ENCODE measurements around the gene ROR2. TPM values are rescaled to one million over a fixed set of nuclear protein-coding genes. Genes with fewer than 3 reads are reported as not detected.

The ROR2 gene
- polyA plus RNA-seq, 1 donor, result 17.1 TPM

DNA sequence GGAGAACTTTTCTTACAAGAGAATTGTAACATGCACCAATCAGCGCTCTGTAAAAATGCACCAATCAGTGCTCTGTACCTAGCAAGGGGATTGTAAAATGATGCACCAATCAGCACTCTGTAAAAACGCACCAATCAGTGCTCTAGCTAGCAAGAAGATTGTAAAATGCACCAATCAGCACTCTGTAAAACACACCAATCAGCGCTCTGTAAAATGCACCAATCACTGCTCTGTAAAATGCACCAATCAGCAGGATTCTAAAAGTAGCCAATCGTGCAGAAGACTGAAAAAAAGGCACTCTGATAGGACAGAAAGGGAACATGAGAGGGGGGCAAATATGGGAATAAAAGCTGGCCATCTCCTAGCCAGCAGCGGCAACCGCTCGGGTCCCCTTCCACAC lies 233.2 kb downstream of the ROR2 start:
- no peak for DNase-seq

DNA sequence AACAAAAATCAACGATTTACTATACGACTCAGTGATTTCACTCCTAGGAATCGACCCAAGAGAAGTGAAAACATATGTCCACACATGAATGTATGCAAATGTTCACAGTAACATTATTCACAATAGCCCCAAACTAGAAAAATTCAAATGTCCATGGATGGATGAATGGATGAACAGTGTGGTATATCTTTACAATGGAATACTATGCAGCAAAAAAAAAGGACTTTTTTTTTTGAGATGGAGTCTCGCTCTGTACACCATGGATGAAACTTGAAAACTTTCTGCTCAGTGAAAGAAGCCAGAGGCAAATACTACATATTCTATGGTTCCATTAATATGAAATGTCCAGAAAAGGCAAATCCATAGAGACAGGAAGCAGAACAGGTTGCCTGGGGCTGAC lies 233.8 kb downstream of the ROR2 start:
- DNase-seq, result no peak

DNA sequence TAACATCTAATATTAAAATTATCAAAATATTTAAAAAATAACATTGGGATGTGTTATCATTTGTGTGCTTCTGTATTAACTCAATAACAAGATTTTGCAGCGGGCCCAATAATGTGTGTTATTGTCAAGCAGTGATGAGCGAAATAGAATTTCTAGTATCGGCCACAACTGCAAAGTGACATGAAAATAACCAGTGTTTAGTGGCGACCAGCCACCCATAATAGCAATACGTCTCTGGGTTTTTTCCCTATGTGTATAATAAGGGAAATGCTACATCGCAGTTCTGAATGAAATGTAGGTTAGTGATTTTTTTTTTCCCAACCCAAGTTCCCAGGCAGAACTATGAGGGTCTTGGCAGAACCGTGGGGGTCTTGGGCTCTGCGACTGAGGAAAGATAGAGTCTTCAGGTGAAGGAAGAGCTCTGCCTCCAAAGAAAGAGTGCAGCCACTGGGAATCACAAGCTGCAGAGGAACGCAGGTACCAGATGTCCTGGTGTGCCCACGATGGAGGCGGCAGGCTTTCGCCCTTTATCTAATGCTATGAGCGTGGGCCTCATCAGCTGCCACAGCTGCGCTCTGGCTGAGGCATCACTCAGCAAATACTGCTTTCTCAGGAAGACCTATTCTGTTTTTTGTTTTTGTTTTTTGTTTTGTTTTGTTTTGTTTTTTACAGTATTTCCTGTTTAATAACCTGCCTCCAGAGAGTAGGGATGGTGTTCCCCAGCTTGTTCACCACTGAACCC lies 235.0 kb downstream of the ROR2 start:
- DNase-seq, result no peak

DNA sequence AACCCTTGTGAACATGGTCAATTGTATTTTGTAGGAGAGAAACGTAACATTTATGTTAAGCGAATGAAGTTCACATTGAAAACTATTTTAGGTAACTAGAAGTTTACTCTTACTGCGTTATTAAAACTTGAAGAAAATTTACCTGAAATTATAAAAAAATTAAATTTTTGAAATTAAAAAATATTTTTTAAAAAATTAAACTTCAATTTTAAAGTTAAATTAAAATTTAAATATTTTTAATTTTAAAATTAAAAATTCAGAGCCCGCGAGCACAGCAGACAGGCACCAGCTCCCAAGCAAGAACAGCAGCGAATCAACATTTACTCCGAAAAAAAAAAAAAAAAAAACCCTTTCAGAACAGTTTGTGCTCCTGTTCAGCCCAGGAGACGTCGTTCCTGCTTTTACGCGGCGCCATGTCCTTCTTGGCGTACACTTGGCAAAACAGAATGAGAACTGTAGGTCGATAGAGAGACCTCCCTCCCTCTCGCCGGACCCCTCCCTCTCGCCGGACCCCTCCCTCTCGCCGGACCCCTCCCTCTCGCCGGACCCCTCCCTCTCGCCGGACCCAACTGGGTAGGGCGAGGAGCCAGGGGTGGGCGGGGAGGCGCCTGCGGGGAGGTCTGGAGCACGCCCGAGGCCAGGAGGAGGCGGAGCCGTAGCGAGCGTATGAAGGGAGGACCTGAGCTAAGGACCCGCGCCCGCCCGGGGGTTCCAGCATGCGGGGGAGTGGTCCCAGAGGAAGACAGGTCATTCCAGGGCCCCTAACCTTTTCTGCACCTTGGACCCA lies 235.8 kb downstream of the ROR2 start:
- peak; percentile 47 for DNase-seq

DNA sequence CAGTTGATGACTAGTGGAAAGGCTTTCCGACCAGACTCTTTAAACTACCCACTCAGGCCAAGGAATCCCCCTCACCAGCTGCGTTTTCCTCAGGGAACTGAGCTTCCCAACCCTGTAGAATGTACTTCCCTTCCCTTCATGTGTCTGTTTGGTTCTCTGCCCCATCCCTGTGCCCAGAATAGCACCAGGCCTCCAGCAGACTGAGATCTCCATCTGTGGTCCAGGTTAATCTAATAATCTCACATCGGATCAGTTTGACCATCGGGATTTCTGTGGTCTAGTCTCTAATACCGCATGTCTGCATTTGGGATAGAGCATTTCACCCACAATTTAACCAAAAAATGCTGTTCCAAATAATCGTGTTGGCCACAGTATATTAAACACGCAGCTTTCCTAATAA lies 237.2 kb downstream of the ROR2 start:
- no peak for DNase-seq

DNA sequence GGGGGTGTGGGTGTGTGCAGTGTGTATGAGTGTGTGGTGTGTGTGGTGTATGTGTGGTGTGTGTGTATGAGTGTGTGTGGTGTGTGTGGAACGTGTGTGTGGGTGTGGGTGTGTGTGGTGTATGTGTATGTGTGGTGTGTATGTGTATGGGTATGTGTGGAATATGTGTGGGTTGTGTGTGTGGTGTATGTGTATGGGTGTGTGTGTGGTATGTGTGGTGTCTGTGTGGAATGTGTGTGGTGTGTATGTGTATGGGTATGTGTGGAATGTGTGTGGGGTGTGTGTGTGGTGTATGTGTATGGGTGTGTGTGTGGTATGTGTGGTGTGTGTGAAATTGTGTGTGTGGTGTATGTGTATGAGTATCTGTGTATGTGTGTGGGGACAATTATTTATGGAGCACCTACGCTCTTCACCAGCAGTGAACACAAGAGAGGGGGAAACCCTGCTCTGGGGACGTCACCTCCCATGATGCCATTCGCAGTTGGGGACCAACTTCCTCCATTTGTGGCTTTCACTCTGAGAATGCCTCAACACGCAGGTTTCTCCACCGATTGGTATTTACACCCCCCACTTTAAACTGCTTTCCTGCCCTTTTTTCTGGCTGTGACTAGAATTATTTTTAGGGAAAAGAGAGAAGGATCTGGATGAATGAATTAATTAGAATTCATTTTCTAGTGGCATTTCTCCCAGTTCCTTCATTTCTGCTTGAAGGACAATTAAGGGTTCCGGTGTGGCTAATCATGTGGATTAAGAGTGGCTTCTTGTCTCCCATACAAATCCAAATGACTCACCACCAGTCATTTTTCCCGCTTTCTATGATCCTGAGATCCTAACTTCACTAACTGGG lies 238.1 kb downstream of the ROR2 start:
- DNase-seq, result no peak

DNA sequence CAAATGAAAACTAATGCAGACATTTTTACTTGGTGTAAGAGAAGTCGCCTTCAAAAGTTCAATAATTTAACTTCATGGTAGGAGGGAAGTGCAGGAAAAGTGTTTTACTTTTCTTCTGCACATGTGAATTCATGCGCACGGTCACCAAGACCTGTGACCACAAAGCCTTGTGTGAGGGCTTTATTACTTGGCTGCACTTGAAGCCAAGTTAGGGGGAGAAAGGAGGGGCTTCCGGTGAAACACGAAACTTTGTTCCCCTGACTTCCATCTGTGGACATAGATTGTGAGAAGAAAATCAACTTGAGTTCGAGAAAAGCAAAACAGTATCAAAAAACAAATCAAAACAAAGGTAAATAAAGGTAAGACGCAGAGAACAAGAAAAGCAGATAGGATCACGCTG lies 239.9 kb downstream of the ROR2 start:
- peak; percentile 55 for DNase-seq

DNA sequence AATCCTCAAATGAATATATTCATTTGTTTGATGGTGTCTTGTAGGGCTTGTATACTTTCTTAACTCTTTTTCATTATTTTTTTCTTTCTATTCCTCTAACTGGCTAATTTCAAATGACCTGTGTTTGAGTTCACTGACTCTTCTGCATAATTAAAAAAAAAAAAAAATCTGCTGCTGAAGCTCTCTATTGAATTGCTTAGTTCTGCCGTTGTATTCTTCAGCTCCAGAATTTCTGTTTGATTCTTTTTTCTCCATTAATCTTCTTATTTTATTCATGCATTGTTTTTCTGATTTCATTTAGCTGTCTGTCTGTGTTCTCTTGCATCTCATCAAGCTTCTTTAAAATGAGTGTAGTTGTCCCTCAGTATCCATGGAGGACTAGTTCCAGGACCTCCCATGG lies 244.6 kb downstream of the ROR2 start:
- DNase-seq, result no peak

DNA sequence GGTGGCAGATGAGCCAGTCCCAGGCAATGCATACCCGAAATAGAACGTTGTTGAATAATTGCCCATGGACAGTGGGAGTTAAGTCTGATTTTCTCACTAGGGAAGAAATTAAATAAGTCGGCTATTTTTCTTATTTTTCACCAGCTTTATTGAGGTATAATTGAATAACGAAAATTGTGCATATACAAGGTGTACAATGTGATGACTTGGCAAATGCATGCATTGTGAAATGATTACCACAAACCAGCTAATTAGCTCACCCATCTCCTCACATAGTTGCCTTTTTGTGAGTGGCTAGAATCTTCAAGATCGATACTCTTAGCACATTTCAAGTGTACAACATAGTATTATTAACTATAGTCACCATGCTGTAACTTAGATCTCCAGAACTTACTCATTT lies 249.6 kb downstream of the ROR2 start:
- no peak for DNase-seq

DNA sequence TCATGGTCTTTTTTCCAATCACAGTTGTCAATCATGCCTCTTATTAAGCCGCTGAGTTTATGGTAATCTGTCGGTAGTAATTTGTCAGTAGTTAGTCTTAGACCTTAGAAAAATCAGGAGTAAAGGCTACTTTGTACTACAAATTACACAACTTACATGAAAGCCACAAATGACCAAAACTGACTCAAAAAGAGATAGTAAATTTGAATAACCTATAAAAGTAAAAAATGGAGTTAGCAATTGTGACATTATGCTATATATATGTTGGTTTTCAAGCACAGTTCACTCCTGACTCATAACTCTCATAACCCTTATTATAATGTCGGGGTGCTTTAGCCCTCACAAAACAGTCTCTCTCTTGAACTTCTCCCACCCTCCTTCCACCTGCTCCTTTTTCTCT lies 251.8 kb downstream of the ROR2 start:
- no peak for DNase-seq

DNA sequence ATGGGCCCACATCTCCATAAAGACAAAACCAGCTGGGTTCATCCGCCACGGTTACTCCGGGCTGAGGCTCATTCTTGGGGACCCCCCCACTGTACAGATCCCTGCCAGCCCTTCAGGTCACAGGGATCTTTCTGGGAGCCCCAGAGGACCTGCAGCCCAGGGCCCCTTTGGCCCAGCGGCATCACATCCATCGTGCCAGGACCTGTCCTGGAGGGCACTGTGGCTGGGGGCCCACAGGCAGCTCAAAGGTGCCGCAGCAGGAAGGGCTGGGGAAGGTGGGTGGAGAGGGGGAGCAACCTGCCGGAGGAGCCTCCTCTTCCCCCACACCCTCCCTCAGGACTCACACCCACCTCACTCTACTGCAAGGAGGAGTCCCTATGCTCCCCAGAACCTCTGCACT lies 252.8 kb downstream of the ROR2 start:
- no peak for DNase-seq

DNA sequence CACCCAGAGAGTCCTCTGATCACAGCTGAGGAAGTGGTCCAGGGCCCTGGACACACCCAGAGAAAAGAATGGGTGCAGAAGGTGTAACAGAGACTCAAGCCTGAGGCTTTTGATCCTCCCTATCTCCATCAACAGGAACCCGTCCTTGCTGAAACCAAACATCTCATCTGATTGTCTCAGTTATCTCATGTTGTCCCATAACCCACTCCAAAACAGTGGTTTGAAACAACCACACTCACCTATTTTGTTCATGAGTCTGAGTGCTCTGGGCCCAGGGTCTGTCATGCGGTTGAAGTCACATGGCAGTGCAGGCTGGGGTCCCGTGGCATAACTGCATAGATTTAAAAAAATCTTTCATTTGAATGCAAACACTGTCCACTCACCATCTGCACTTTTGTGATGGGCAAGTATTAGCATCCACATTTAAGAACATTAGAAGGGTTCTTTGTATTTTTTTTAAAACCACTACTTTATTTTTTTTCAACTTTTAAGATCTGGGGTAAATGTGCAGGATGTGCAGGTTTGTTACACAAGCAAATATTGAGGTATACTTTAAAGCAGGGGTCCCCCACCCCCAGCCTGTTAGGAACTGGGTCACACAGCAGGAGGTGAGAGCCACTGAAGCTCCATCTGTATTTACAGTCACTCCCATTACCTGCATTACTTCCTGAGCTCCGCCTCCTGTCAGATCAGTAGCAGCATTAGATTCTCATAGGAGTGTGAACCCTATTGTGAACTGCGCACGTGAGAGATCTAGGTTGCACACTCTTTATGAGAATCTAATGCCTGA lies 255.8 kb downstream of the ROR2 start:
- DNase-seq, result no peak

DNA sequence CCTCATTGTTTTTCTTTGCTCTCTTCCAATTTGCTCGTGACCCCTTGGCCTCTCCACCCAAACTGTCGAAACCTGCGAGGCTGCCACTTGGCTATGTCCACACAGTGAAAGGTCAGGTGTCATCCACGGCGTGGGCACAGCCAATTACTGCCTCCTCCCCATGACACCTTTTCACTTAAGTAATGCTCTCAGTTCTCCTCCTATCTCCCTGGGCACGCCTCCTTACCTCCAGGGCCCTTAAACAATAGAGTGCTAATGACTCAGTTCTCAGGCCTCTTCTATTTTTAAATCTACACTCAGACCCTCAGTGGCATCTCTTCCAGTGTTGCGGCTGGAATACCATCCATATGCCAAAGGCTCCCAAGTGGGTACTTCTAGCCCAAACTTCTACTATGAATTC lies 256.8 kb downstream of the ROR2 start:
- no peak for DNase-seq

DNA sequence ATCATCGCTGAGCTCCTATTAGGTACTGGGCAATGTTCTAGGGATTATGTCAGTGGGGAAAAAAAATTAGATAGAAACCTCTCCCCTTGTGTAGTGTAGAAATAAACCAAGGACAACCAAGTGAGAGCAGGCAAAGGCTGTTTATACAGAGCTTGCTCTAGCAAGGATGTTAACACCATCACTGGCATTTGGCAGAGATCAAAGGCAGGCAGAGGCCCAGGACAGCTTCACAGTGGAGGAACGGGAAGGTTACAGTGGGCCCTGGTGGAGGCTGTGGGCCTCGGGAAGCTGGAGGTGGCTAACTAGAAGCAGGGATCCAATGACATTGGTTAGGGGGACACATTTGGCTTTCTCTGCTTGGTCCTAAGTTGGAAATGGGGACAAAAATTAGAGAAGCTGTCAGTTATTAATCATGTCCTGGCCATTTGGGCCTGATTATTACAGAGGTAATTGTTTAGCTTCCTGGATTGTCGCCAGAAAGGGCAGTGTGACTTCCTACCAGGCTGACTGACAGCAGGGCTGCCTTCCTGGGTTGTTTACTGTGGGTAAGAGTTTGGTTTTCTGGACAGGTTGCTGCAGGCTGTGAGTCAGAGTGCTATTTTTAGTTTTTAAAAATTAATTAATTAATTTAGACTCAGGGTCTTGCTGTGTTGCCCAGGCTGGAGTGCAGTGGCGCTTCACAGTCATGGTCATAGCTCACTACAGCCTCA lies 259.3 kb downstream of the ROR2 start:
- no peak for DNase-seq

DNA sequence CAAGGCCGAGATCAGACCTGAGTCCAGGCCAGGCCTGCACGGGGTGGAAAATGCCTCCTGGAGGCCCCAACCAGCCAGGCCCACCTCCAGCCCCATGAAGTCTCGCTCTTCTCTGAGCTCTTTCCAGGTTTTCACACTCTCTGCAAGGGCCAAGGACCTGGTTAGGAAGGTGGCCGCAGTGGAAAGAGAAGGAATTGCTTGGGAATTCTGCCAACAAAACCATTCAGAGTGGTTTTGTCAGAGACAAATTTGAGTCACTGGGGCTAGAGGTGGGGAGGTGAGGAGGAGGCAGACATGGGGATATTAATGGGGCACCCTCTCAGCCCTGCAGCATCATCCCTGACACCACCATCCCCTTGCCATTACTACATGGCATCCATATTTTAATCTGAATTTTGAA lies 261.0 kb downstream of the ROR2 start:
- DNase-seq, result no peak

DNA sequence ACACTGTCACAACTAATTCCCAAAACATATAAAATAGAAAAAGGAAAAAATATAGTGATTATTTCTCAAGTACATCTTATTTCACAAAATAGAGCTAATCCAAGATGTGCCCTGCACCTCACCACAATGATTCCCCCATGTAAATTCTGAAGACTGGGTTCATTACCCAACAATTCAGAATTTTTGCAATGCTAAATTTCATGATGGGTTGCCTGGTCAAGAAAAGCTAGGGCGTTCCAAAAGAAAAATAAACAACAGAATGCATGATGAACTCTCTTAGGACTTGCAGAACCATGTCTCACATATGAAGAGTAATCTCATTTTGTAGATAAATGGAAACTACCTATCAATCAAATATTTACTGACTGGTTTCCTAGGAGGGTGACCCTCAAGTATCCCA lies 266.8 kb downstream of the ROR2 start:
- no peak for DNase-seq

DNA sequence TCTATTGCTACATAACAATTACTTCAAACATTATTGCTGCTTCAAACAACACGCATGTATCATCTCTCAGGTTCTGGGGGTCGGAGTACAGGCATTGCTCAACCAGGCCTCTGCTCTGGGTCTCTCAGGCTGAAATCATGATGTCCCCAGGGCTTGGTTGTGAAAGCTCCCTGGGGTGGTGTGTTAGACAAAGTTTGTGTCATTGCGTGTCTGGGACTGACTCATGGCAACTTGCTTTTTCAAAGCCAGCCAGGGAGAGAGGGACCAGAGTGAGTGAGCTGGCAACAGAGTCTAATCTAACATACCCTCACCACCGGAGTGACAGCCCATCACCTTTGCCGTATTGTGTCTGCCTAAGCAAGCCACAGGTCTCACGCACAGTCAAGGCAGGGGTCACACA lies 267.2 kb downstream of the ROR2 start:
- no peak for DNase-seq

DNA sequence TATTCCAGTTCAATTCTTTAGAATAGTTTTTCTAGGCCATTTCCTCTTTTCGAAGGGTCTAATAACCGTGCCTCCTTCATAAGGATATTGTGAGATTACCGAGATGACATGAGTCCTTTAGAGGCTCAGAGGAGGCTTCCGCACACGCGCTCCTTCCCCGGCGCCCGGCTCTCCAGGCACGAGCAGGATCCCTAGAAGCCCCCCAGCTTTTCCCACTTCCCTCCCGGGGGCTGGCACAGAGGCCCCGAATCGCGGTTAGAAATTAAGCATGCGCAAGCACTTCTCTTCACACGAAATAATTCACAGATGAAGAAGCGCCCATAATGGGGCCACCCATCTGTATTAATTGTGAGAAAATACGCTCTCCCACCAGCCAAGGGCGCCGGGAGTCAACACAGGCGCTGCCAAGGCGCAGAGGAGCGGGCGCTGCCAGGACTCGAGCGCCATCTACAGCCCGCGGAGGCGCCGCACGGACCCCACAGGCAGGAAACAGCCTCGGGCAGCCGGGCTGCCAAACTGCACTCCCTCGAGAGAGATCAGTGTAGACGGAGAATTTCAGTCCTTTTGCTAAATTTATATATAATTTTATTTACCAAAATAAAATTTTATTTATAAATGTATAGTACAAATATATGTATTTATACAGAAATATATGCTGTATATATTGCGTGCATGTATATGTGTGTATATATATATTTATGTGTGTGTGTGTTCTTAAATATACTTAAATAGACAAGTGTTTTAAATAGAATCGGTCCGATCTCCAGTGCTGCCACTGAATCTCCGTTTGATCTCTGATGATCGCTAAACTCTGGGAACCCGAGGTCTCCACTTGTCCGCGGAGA lies 268.3 kb downstream of the ROR2 start:
- peak; percentile 63 for DNase-seq

DNA sequence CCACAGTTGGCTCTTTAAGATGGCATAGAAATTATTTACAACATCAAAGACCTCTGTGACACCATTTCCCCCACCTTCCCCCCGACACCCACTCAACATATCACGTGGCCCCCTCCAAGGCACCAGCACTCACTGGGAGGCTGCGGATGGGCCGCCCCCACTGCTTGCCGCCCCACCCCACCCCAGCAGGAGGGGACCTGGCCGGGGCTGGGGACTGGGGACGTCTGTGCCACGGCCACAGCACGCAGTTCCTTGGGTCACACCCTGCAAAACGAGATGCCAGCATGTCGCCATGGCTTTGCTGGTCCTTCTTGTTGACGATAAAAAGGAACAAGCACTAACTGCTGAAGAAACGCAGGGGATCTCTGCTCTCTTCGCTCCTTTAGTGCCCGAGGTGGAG lies 269.0 kb downstream of the ROR2 start:
- no peak for DNase-seq

DNA sequence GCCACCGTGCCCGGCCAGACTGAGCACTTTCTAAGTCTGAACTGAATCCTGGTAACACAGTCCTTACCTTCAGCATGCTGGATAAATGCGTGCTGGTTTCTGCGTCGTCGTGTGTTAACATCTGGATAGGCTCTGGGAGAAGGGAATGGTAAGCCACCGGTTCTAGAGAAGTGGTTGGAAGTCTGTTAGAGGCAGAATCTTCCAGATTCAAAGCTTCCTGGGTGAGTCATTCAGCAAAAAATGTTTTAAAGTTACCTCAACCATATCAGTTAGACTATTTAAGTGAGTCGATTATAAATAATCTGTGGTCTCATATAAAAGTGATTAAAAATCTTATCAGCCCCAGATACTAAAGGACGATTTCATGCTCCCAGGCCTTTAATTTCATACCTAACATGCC lies 269.9 kb downstream of the ROR2 start:
- no peak for DNase-seq
